Neural progenitor cell (in vitro differentiated cells): Measurements from ENCODE around the gene TYROBP. TPM values are rescaled to one million over a fixed set of nuclear protein-coding genes. Genes with fewer than 3 reads are reported as not detected.

ENCODE experiments used
- DNase-seq: peaks from one replicate; pipeline ENCODE4 v3.0.0-alpha.2; 2016; ENCODE audit warnings: low spot score
- H2AFZ ChIP-seq: fragments of 200-600 bp; sonication (generic); replicated peaks from 2 replicates; pipeline ENCODE4 v1.6.1; 2016; ENCODE audit warnings: antibody characterized with exemption
- H3F3A ChIP-seq: fragments of 200-600 bp; sonication (generic); 2 replicates; pipeline ENCODE4 v1.6.1; 2016; ENCODE audit warnings: antibody characterized with exemption, low read depth
- H3K27ac ChIP-seq: fragments of 200-600 bp; sonication (generic); 2 replicates; pipeline ENCODE4 v1.5.1; 2016; ENCODE audit warnings: mild to moderate bottlenecking
- H3K27me3 ChIP-seq: fragments of 200-600 bp; sonication (generic); 2 replicates; pipeline ENCODE4 v1.6.1; 2016; ENCODE audit warnings: mild to moderate bottlenecking, moderate library complexity
- H3K36me3 ChIP-seq: fragments of 200-600 bp; sonication (generic); 2 replicates; pipeline ENCODE4 v1.5.1; 2016
- H3K4me1 ChIP-seq: fragments of 200-600 bp; sonication (generic); 2 replicates; pipeline ENCODE4 v1.6.1; 2016; ENCODE audit warnings: mixed run types
- H3K4me2 ChIP-seq: fragments of 200-600 bp; sonication (generic); 2 replicates; pipeline ENCODE4 v1.6.1; 2016
- H3K4me3 ChIP-seq: fragments of 200-600 bp; sonication (generic); 2 replicates; pipeline ENCODE4 v1.5.1; 2016
- H3K79me2 ChIP-seq: fragments of 200-600 bp; sonication (generic); 2 replicates; pipeline ENCODE4 v1.6.1; 2016; ENCODE audit warnings: low read depth
- H3K9ac ChIP-seq: fragments of 200-600 bp; sonication (generic); 2 replicates; pipeline ENCODE4 v1.6.1; 2016
- H3K9me3 ChIP-seq: fragments of 200-600 bp; sonication (generic); 2 replicates; pipeline ENCODE4 v1.5.1; 2016; ENCODE audit warnings: low read depth
- H4K20me1 ChIP-seq: fragments of 200-600 bp; sonication (generic); 2 replicates; pipeline ENCODE4 v1.6.1; 2016; ENCODE audit warnings: low read depth
- H3K27ac Mint-ChIP-seq: 3 replicates; pipeline ENCODE4 v1.8.0; 2021; ENCODE audit warnings: mixed read lengths
- H3K27me3 Mint-ChIP-seq: 2 replicates; pipeline ENCODE4 v1.8.0; 2022; ENCODE audit warnings: low read depth, mild to moderate bottlenecking, inconsistent platforms, moderate library complexity, mixed read lengths; ENCODE audit not compliant: insufficient read depth
- H3K36me3 Mint-ChIP-seq: 3 replicates; pipeline ENCODE4 v1.8.0; 2021; ENCODE audit warnings: mixed read lengths
- H3K4me1 Mint-ChIP-seq: 3 replicates; pipeline ENCODE4 v1.8.0; 2021; ENCODE audit warnings: mixed read lengths
- H3K4me3 Mint-ChIP-seq: 3 replicates; pipeline ENCODE4 v1.8.0; 2021; ENCODE audit warnings: mild to moderate bottlenecking, moderate library complexity, mixed read lengths
- H3K9me3 Mint-ChIP-seq: 3 replicates; pipeline ENCODE4 v1.8.0; 2020; ENCODE audit warnings: mixed read lengths
- CTCF ChIP-seq: fragments of 200-600 bp; sonication (generic); IDR thresholded peaks from 2 replicates; pipeline ENCODE4 v1.5.1; 2017; ENCODE audit warnings: antibody characterized with exemption, mild to moderate bottlenecking
- EZH2 ChIP-seq: fragments of 200-600 bp; sonication (generic); IDR thresholded peaks from 2 replicates; pipeline ENCODE4 v1.6.1; 2017; ENCODE audit warnings: antibody characterized with exemption, mild to moderate bottlenecking, moderate library complexity
- EZH2phosphoT487 ChIP-seq: fragments of 200-600 bp; sonication (generic); IDR thresholded peaks from 2 replicates; pipeline ENCODE4 v1.6.1; 2017; ENCODE audit warnings: antibody characterized with exemption
- total RNA-seq: library from RNA; depleted of rRNA; stranded (reverse); fragments of >200 nt; gene quantifications from 2 replicates; pipeline ENCODE4 v1.2.3, GENCODE V29; 2015; ENCODE audit warnings: low replicate concordance

TYROBP gene
- total RNA-seq, 1 donor from 2014 or later: not detected

GRCh38 chr19:35919306-35919705 lies 11.2 kb upstream of the TYROBP start:
- H3K27me3 ChIP-seq: peaks cover 5% of the 10 kb centered on the region
- H3K27ac ChIP-seq: no peak overlapping the region
- Mint-ChIP-seq H3K27me3 (peaks cover 16% of the 10 kb centered on the region), H3K36me3 (no peaks in the 10 kb centered on the region), H3K4me3 (no peak overlapping the region), H3K9me3 (no peaks in the 10 kb centered on the region), H3K27ac (no peak overlapping the region), H3K4me1 (no peaks in the 10 kb centered on the region)
- no peaks in the 10 kb centered on the region for H3K36me3 ChIP-seq
- H4K20me1 ChIP-seq: no peaks in the 10 kb centered on the region
- H3K9me3 ChIP-seq: no peaks in the 10 kb centered on the region
- H3K4me1 ChIP-seq: no peaks in the 10 kb centered on the region
- H3K79me2 ChIP-seq: no peaks in the 10 kb centered on the region
- TF ChIP-seq CTCF (no peak), EZH2 (no peak), EZH2phosphoT487 (no peak)
- H3K9ac ChIP-seq: no peak overlapping the region
- DNase-seq: no peak
- H3K4me3 ChIP-seq: no peak overlapping the region
- H2AFZ ChIP-seq: no peak overlapping the region
- no peak overlapping the region for H3K4me2 ChIP-seq
- no peaks in the 10 kb centered on the region for H3F3A ChIP-seq

- H3K4me3 Mint-ChIP-seq: no peak overlapping the region
Measured at GRCh38 chr19:35915443-35915842, 7.3 kb upstream of the TYROBP start.

GRCh38 chr19:35913589-35913988 lies 5.5 kb upstream of the TYROBP start:
- Histone ChIP-seq H3K9me3 (no peaks in the 10 kb centered on the region), H4K20me1 (no peaks in the 10 kb centered on the region), H3K27me3 (peaks cover 5% of the 10 kb centered on the region), H3K4me3 (no peak overlapping the region), H3K4me1 (peaks cover 6% of the 10 kb centered on the region), H3K27ac (no peak overlapping the region), H3K36me3 (no peaks in the 10 kb centered on the region), H3K79me2 (no peaks in the 10 kb centered on the region), H3F3A (no peaks in the 10 kb centered on the region), H3K4me2 (no peak overlapping the region), H2AFZ (no peak overlapping the region), H3K9ac (no peak overlapping the region)
- Mint-ChIP-seq H3K36me3 (no peaks in the 10 kb centered on the region), H3K4me3 (no peak overlapping the region), H3K27me3 (peaks cover 12% of the 10 kb centered on the region), H3K27ac (no peak overlapping the region), H3K4me1 (peaks cover 5% of the 10 kb centered on the region), H3K9me3 (no peaks in the 10 kb centered on the region)
- TF ChIP-seq EZH2 (no peak), EZH2phosphoT487 (no peak)
- no peak for DNase-seq

More at GRCh38 chr19:35915443-35915842, 7.3 kb upstream of the TYROBP start:
- DNase-seq: no peak
- no peaks in the 10 kb centered on the region for H3F3A ChIP-seq
- no peaks in the 10 kb centered on the region for H3K36me3 Mint-ChIP-seq
- no peak overlapping the region for H3K4me3 ChIP-seq
- H3K27ac ChIP-seq: no peak overlapping the region
- H4K20me1 ChIP-seq: no peaks in the 10 kb centered on the region
- TF ChIP-seq EZH2phosphoT487: no peak
- TF ChIP-seq EZH2: no peak
- TF ChIP-seq CTCF: no peak
- no peak overlapping the region for H2AFZ ChIP-seq
- H3K4me1 ChIP-seq: no peaks in the 10 kb centered on the region
- H3K79me2 ChIP-seq: no peaks in the 10 kb centered on the region
- H3K9me3 Mint-ChIP-seq: no peaks in the 10 kb centered on the region
- H3K27ac Mint-ChIP-seq: no peak overlapping the region
- no peaks in the 10 kb centered on the region for H3K9me3 ChIP-seq
- H3K4me1 Mint-ChIP-seq: no peaks in the 10 kb centered on the region
- peaks cover 5% of the 10 kb centered on the region for H3K27me3 ChIP-seq
- no peaks in the 10 kb centered on the region for H3K36me3 ChIP-seq
- H3K9ac ChIP-seq: no peak overlapping the region
- H3K4me2 ChIP-seq: no peak overlapping the region
- peaks cover 10% of the 10 kb centered on the region for H3K27me3 Mint-ChIP-seq

- H3K4me3 Mint-ChIP-seq: no peak overlapping the region
- Histone ChIP-seq H3K9ac (no peak overlapping the region), H3F3A (no peaks in the 10 kb centered on the region), H3K36me3 (no peaks in the 10 kb centered on the region), H4K20me1 (no peaks in the 10 kb centered on the region), H3K27me3 (no peaks in the 10 kb centered on the region), H3K9me3 (no peaks in the 10 kb centered on the region), H3K4me2 (no peak overlapping the region), H3K27ac (no peak overlapping the region), H3K79me2 (no peaks in the 10 kb centered on the region), H3K4me1 (peaks cover 6% of the 10 kb centered on the region), H2AFZ (no peak overlapping the region), H3K4me3 (no peak overlapping the region)
- DNase-seq: no peak
- H3K27ac Mint-ChIP-seq: no peak overlapping the region
- no peaks in the 10 kb centered on the region for H3K9me3 Mint-ChIP-seq
- no peaks in the 10 kb centered on the region for H3K36me3 Mint-ChIP-seq
- no peak for TF ChIP-seq CTCF
- no peak for TF ChIP-seq EZH2phosphoT487
- no peak for TF ChIP-seq EZH2
- H3K4me1 Mint-ChIP-seq: peaks cover 16% of the 10 kb centered on the region
- H3K27me3 Mint-ChIP-seq: peaks cover 15% of the 10 kb centered on the region
Measured at GRCh38 chr19:35911790-35912189, 3.7 kb upstream of the TYROBP start.
